IMR-90 (cell line): ENCODE measurements around the gene RPS5. TPM values are rescaled to one million over a fixed set of nuclear protein-coding genes. Genes with fewer than 3 reads are reported as not detected.

Experiments
- ATAC-seq: fragments of 200-7000 bp; cut with Tn5 transposase; 2 replicates; pipeline ENCODE4 v1.9.1; 2020; ENCODE audit warnings: low read depth, mild to moderate bottlenecking, moderate library complexity
- BruUV-seq: library from RNA; stranded (reverse); fragments of 400-500 nt; replicated peaks from 2 replicates; lab custom pipeline; 2021; lab: Mats Ljungman, UMichigan
- CTCF ChIA-PET: fragments of 300-600 bp; formaldehyde crosslinking; extraction: SDS; loops from one replicate; lab custom pipeline; 2021; ENCODE audit warnings: antibody characterized with exemption; lab: Yijun Ruan, JAX
- POLR2A ChIA-PET: fragments of 300-600 bp; sonication (Branson Sonifier 250); formaldehyde crosslinking; loops from one replicate; lab custom pipeline; 2022; ENCODE audit warnings: antibody characterized with exemption; ENCODE audit not compliant: unreplicated experiment; lab: Charles Lee
- DNase-seq: peaks from one replicate; pipeline ENCODE4 v3.0.0; 2013
- H2AFZ ChIP-seq: replicated peaks from 2 replicates; pipeline ENCODE3; 2013; ENCODE audit warnings: low read length, mild to moderate bottlenecking; ENCODE audit not compliant: poor library complexity
- H2AK5ac ChIP-seq: 2 replicates; pipeline ENCODE4 v1.6.1; 2013; ENCODE audit warnings: low read depth, low read length, inconsistent platforms
- H2AK9ac ChIP-seq: replicated peaks from 2 replicates; pipeline ENCODE3; 2013; ENCODE audit warnings: mild to moderate bottlenecking, low read depth, low read length, moderate library complexity; ENCODE audit not compliant: poor library complexity
- H2BK120ac ChIP-seq: 2 replicates; pipeline ENCODE4 v1.6.1; 2013; ENCODE audit warnings: low read depth, low read length, inconsistent platforms
- H2BK15ac ChIP-seq: 3 replicates; pipeline ENCODE4 v1.6.1; 2013; ENCODE audit warnings: low read depth, low read length, inconsistent platforms
- H2BK20ac ChIP-seq: 2 replicates; pipeline ENCODE4 v1.6.1; 2013; ENCODE audit warnings: low read depth, mild to moderate bottlenecking, inconsistent platforms, low read length, moderate library complexity
- H2BK5ac ChIP-seq: 2 replicates; pipeline ENCODE4 v1.6.1; 2013; ENCODE audit warnings: mild to moderate bottlenecking, low read depth, low read length, inconsistent platforms; ENCODE audit not compliant: poor library complexity, severe bottlenecking
- H3K14ac ChIP-seq: replicated peaks from 2 replicates; pipeline ENCODE4 v1.6.1; 2013; ENCODE audit warnings: low read depth, low read length, inconsistent platforms
- H3K18ac ChIP-seq: 2 replicates; pipeline ENCODE4 v1.6.1; 2013; ENCODE audit warnings: low read depth, low read length, control low read depth
- H3K23ac ChIP-seq: 2 replicates; pipeline ENCODE4 v1.6.1; 2013; ENCODE audit warnings: low read depth, low read length, inconsistent platforms
- H3K27ac ChIP-seq: 2 replicates; pipeline ENCODE4 v1.5.1; 2013; ENCODE audit warnings: mild to moderate bottlenecking, control low read depth, low read length; ENCODE audit not compliant: insufficient read depth
- H3K27me3 ChIP-seq: 2 replicates; pipeline ENCODE4 v1.6.1; 2013; ENCODE audit warnings: low read length; ENCODE audit not compliant: control insufficient read depth, insufficient read depth
- H3K36me3 ChIP-seq: 2 replicates; pipeline ENCODE4 v1.6.1; 2013; ENCODE audit warnings: low read length, mixed read lengths; ENCODE audit not compliant: control insufficient read depth, insufficient read depth
- H3K4ac ChIP-seq: 2 replicates; pipeline ENCODE4 v1.6.1; 2013; ENCODE audit warnings: low read depth, low read length, inconsistent platforms
- H3K4me1 ChIP-seq: 2 replicates; pipeline ENCODE4 v1.6.1; 2013; ENCODE audit warnings: low read length, mixed read lengths; ENCODE audit not compliant: control insufficient read depth, insufficient read depth
- H3K4me2 ChIP-seq: 2 replicates; pipeline ENCODE4 v1.6.1; 2013; ENCODE audit warnings: low read depth, mild to moderate bottlenecking, control low read depth, low read length, moderate library complexity
- H3K4me3 ChIP-seq: 2 replicates; pipeline ENCODE4 v1.5.1; 2013; ENCODE audit warnings: low read depth, mild to moderate bottlenecking, control low read depth, low read length, moderate library complexity; ENCODE audit not compliant: insufficient read depth
- H3K56ac ChIP-seq: 2 replicates; pipeline ENCODE4 v1.6.1; 2013; ENCODE audit warnings: low read length, inconsistent platforms; ENCODE audit not compliant: insufficient read depth; ENCODE audit errors: extremely low read depth
- H3K79me1 ChIP-seq, 2 experiments: 2 replicates each; pipeline ENCODE4 v1.6.1; 2013; ENCODE audit warnings: low read length in 2 of 2, inconsistent platforms in 1 of 2, low read depth in 1 of 2
- H3K9ac ChIP-seq: 2 replicates; pipeline ENCODE4 v1.6.1; 2013; ENCODE audit warnings: low read depth, low read length, control low read depth
- H3K9me1 ChIP-seq: 2 replicates; pipeline ENCODE4 v1.6.1; 2013; ENCODE audit warnings: low read length, inconsistent platforms; ENCODE audit not compliant: insufficient read depth
- H3K9me3 ChIP-seq: 2 replicates; pipeline ENCODE4 v1.6.1; 2013; ENCODE audit warnings: low read length; ENCODE audit not compliant: control insufficient read depth, insufficient read depth
- H4K20me1 ChIP-seq: 2 replicates; pipeline ENCODE4 v1.6.1; 2013; ENCODE audit warnings: low read length, inconsistent platforms; ENCODE audit not compliant: insufficient read depth
- H4K5ac ChIP-seq: 2 replicates; pipeline ENCODE4 v1.6.1; 2013; ENCODE audit warnings: mild to moderate bottlenecking, low read depth, low read length, control low read depth
- H4K8ac ChIP-seq, 2 experiments: 2 replicates each; pipeline ENCODE4 v1.6.1; 2013; ENCODE audit warnings: low read depth in 2 of 2, low read length in 2 of 2, control low read depth in 1 of 2, inconsistent platforms in 1 of 2
- H4K91ac ChIP-seq: 2 replicates; pipeline ENCODE4 v1.6.1; 2013; ENCODE audit warnings: low read depth, low read length, inconsistent platforms; ENCODE audit not compliant: insufficient read depth
- CEBPB ChIP-seq: IDR thresholded peaks from 2 replicates; pipeline ENCODE4 v1.6.1; 2012; ENCODE audit warnings: low read depth, low read length, improper control_type of control experiment
- CHD1 ChIP-seq: IDR thresholded peaks from 2 replicates; pipeline ENCODE4 v1.6.1; 2012; ENCODE audit warnings: low read depth, low read length, improper control_type of control experiment
- FOS ChIP-seq: fragments of 150-350 bp; IDR thresholded peaks from 2 replicates; pipeline ENCODE4 v1.6.1; 2016; ENCODE audit warnings: low read depth, low read length
- MAZ ChIP-seq: IDR thresholded peaks from 2 replicates; pipeline ENCODE4 v1.6.1; 2012; ENCODE audit warnings: low read depth, mild to moderate bottlenecking, low read length, improper control_type of control experiment, moderate library complexity, borderline replicate concordance
- MXI1 ChIP-seq: IDR thresholded peaks from 2 replicates; pipeline ENCODE4 v1.6.1; 2012; ENCODE audit warnings: low read depth, mild to moderate bottlenecking, low read length, moderate library complexity, borderline replicate concordance
- POLR2A ChIP-seq: IDR thresholded peaks from 2 replicates; pipeline ENCODE4 v1.6.1; 2012; ENCODE audit warnings: mild to moderate bottlenecking, low read depth, low read length
- RAD21 ChIP-seq: IDR thresholded peaks from 2 replicates; pipeline ENCODE4 v1.6.1; 2012; ENCODE audit warnings: low read length, improper control_type of control experiment
- RCOR1 ChIP-seq: IDR thresholded peaks from 2 replicates; pipeline ENCODE4 v1.6.1; 2012; ENCODE audit warnings: mild to moderate bottlenecking, low read length, improper control_type of control experiment; ENCODE audit not compliant: insufficient replicate concordance
- SMC3 ChIP-seq: fragments of 150-350 bp; IDR thresholded peaks from 2 replicates; pipeline ENCODE4 v1.6.1; 2016; ENCODE audit warnings: low read depth, mild to moderate bottlenecking, antibody characterized with exemption, low read length, moderate library complexity
- WGBS, 2 experiments: methylation state at CpG; one replicate each; pipeline versions ENCODE4 v1.1.5 to v1.1.7; 2013; ENCODE audit warnings: missing lambda C conversion rate in 2 of 2; ENCODE audit not compliant: insufficient read length in 1 of 2; ENCODE audit errors: extremely low coverage in 2 of 2; 5-methylcytosine and 5-hydroxymethylcytosine counted together
- dilution Hi-C: fragments of 300-500 bp; cut with HindIII; formaldehyde crosslinking; loops from one replicate; pipeline ENCODE4 v1.14.3; 2018; ENCODE audit warnings: low sequenced_read_pairs; ENCODE audit not compliant: unreplicated experiment
- in situ Hi-C: fragments of 300-500 bp; cut with MboI; formaldehyde crosslinking; loops from 3 replicates; pipeline ENCODE4 v1.14.3; 2019; ENCODE audit warnings: low sequenced_read_pairs, inconsistent platforms, mixed read lengths
- intact Hi-C: fragments of 100-400 bp; cut with micrococcal nuclease; formaldehyde crosslinking; loops from 2 replicates; pipeline ENCODE4 v1.10.0; 2022
- polyA plus RNA-seq, 3 experiments: library from polyadenylated mRNA; depleted of rRNA; stranded (reverse); fragments of >200 nt; gene quantifications; 2 replicates each; pipeline ENCODE4 v1.2.3, GENCODE V29; 2012; ENCODE audit warnings: low replicate concordance in 1 of 3
- total RNA-seq: library from RNA; depleted of rRNA; stranded (reverse); fragments of >200 nt; gene quantifications from 2 replicates; pipeline ENCODE4 v1.2.3, GENCODE V29; 2012
- TF ChIP-seq, protein P1 (sequence below): fragments of 150-350 bp; IDR thresholded peaks from 2 replicates; pipeline ENCODE4 v1.6.1; 2016; ENCODE audit warnings: low read depth, mild to moderate bottlenecking, low read length, moderate library complexity, borderline replicate concordance
- TF ChIP-seq, protein P2 (sequence below): conservative IDR thresholded peaks from 2 replicates; pipeline ENCODE4 v1.5.1; 2012; ENCODE audit warnings: mild to moderate bottlenecking, low read depth, low read length, improper control_type of control experiment

Gene RPS5
- total and polyA plus RNA-seq, 2 of the 4 experiments (the other 2 are of a cell fraction), result 3,265 to 5,858 TPM

DNA sequence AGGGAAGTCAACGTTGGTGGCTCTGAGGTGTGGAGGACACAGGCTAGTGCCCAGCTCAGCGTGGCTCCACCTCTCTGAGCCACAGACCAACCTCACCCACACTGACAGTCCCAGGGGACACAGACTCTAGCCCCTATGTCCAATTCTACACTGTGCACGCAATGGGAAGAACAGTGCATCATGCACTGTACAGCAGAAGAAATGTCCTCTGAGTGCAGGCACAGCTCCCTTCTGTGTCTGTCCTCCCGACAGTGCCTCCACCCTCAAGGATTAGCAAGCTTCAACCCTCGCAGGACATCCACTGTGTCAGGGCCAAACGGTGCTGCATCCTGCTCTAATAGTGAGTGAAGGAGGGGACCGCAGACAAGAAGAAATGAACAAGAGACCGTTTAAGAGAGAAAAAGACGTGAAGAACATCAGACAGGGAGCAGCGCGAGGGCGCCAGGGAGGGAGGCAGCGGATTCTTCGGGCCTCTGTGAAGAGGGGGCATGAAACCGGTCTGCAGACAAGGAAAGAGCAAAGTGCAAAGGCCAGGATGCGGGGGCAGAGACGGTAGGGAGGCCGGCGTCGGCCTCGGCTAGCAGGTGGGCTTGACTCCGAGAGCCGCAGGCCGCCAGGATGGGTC, 6.9 kb upstream of the RPS5 start (continued):
- no peak for TF ChIP-seq MAZ

DNA sequence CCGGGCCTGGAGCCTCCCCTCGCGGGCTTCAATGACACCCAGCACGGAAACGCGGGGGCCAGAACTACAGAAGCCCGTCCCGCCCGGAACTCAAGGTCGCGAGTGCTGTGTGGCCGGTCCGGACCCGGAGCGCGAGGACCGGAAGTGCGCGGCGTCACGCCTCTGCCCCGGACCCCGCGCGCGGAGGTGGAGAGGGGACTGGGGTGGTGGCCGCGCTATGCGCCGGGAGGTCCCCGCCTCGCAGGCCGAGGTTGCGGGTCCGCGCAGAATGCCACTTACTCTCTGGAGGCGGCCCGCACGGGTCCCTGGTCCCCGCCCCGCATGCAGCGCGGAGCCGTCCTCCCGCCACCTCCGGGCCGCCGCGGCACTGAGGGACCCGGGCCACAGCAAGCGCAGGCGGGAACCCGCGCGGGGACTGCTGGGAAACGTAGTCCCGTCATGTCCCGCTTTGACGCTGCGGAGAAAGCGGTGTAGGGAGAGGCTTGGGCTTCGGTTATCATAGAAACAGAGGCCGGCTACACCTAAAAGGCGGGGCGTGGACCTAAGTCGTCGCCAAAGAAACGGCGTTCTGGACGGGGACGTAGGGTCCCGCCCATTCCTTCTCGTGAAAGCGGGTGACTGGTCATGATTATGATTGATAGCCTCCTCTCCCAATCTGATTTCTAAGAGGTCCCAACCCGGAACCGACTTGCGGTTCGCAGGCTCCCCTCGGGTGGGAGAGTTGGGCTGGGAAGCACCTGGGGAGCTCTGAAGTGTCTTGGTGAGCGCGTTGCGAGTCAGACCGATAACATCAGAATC, 6.2 kb upstream of the RPS5 start, which contains the start of gene ZNF837:
TSS of gene ZNF837 (minus strand) at position 369 of the 798 bp plus-strand sequence. CDS start 11,698 bp downstream, outside the sequence.
- no peaks in the 10 kb centered on the region for H3K27me3 ChIP-seq
- dilution Hi-C loops (no loop called here), intact Hi-C loops (no loop called here), in situ Hi-C loops (no loop called here)
- no peaks in the 10 kb centered on the region for H4K20me1 ChIP-seq
- H3K18ac ChIP-seq, result no peak within 1 kb of the TSS
- 0% methylated on average over 30 of the region's 83 CpGs; no CpG with 5 or more reads in 1 of the 2 experiments for WGBS, 2 experiments
- H2AK9ac ChIP-seq, result peak within 1 kb of the TSS; percentile 96
- peak within 1 kb of the TSS; percentile 47; the same call in 1 of the 2 replicates for H2BK120ac ChIP-seq
- peak within 1 kb of the TSS; percentile 89 for H2AK5ac ChIP-seq
- no peak within 1 kb of the TSS for H2BK15ac ChIP-seq
- H4K8ac ChIP-seq, result peak within 1 kb of the TSS; percentile 93 to 99
- peak within 1 kb of the TSS; percentile 59 for H3K14ac ChIP-seq
- H3K36me3 ChIP-seq, result no peaks in the 10 kb centered on the region
- peak within 1 kb of the TSS; percentile 61 for H4K5ac ChIP-seq
- peaks cover 13% of the 10 kb centered on the region for H3K4me1 ChIP-seq
- peak within 1 kb of the TSS; percentile 89 for H3K4me2 ChIP-seq
- H3K4ac ChIP-seq, result peak within 1 kb of the TSS; percentile 95
- peak within 1 kb of the TSS; percentile 79 for H3K9ac ChIP-seq
- H3K9me3 ChIP-seq, result no peaks in the 10 kb centered on the region
- ATAC-seq, result peak; percentile 93
- H3K23ac ChIP-seq, result peak within 1 kb of the TSS; percentile 95
- peaks cover 26% of the 10 kb centered on the region for H3K9me1 ChIP-seq
- peak within 1 kb of the TSS; percentile 75 for H2BK5ac ChIP-seq
- ChIA-PET CTCF (interaction anchor here (0.5 kb wide), 1 partner anchor 81 kb away, joined by 4 read pairs; no protein-coding TSS in a partner anchor), POLR2A (interaction anchor here (1.0 kb wide), 1 partner anchor 19 kb away, joined by 4 read pairs; the partner anchor contains the start of gene ZNF497)
- peak within 1 kb of the TSS; percentile 97 for H2AFZ ChIP-seq
- H4K91ac ChIP-seq, result peak within 1 kb of the TSS; percentile 88
- H2BK20ac ChIP-seq, result no peak within 1 kb of the TSS
- peaks cover 18 to 39% of the 10 kb centered on the region in 2 experiments; a peak in 3 of 4 replicates for H3K79me1 ChIP-seq
- peak; percentile 100 for DNase-seq
- peak within 1 kb of the TSS; percentile 32; the same call in 1 of the 2 replicates for H3K56ac ChIP-seq
- no TSS peak for BruUV-seq
- H3K4me3 ChIP-seq, result peak within 1 kb of the TSS; percentile 56
- H3K27ac ChIP-seq, result peak within 1 kb of the TSS; percentile 66
- TF ChIP-seq SMC3, result no peak; the same call in 1 of the 2 replicates
- TF ChIP-seq, protein P1, sequence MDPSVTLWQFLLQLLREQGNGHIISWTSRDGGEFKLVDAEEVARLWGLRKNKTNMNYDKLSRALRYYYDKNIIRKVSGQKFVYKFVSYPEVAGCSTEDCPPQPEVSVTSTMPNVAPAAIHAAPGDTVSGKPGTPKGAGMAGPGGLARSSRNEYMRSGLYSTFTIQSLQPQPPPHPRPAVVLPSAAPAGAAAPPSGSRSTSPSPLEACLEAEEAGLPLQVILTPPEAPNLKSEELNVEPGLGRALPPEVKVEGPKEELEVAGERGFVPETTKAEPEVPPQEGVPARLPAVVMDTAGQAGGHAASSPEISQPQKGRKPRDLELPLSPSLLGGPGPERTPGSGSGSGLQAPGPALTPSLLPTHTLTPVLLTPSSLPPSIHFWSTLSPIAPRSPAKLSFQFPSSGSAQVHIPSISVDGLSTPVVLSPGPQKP, result no peak
- TF ChIP-seq CHD1, result no peak
- TF ChIP-seq, protein P2, sequence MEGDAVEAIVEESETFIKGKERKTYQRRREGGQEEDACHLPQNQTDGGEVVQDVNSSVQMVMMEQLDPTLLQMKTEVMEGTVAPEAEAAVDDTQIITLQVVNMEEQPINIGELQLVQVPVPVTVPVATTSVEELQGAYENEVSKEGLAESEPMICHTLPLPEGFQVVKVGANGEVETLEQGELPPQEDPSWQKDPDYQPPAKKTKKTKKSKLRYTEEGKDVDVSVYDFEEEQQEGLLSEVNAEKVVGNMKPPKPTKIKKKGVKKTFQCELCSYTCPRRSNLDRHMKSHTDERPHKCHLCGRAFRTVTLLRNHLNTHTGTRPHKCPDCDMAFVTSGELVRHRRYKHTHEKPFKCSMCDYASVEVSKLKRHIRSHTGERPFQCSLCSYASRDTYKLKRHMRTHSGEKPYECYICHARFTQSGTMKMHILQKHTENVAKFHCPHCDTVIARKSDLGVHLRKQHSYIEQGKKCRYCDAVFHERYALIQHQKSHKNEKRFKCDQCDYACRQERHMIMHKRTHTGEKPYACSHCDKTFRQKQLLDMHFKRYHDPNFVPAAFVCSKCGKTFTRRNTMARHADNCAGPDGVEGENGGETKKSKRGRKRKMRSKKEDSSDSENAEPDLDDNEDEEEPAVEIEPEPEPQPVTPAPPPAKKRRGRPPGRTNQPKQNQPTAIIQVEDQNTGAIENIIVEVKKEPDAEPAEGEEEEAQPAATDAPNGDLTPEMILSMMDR, result no peak
- TF ChIP-seq RAD21, result no peak; the same call in 1 of the 2 replicates
- TF ChIP-seq RCOR1, result no peak
- TF ChIP-seq FOS, result peak; percentile 45; the same call in 1 of the 2 replicates
- peak; percentile 67 for TF ChIP-seq POLR2A
- TF ChIP-seq MXI1, result peak; percentile 41
- TF ChIP-seq CEBPB, result no peak
